NCI-H2227 treated with DMSO at 0.1 percent for 48 hours (cell line): ENCODE measurements around the gene ITGAL.
"Not testable (repeated sequence)": the region's sequence is repeated elsewhere in the genome, so short reads cannot be mapped to it uniquely, and the experiment has no call there.

Experiments used
- DNase-seq: peaks from one replicate; lab custom pipeline; 2025; lab: John Stamatoyannopoulos, UW

The ITGAL gene

DNA sequence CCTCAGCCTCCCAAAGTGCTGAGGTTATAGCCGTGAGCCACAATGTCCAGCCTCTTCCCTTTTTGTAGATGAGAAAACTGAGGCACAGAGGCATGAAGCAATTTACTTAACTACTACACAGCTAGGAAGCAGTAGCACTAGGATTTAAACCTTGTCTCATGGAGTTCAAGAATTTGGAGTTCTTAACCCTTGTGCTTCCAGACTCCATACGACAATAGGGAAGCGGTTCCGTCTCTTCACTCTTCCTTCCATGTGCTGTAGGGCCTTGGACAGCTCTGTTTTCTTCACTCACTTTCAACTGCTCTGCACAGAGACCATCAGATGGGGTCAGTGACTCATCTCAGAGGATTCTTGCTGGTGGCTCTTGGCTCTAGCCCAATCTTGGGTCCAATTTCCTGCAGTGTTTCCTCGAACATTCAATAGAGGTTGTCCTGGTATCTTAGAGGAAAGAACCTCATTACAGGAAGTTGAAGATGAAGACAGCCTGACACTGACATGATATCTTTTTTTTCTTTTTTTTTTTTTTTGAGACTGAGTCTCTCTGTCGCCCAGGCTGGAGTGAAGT lies 19.3 kb downstream of the ITGAL start:
- DNase-seq, result no peak

DNA sequence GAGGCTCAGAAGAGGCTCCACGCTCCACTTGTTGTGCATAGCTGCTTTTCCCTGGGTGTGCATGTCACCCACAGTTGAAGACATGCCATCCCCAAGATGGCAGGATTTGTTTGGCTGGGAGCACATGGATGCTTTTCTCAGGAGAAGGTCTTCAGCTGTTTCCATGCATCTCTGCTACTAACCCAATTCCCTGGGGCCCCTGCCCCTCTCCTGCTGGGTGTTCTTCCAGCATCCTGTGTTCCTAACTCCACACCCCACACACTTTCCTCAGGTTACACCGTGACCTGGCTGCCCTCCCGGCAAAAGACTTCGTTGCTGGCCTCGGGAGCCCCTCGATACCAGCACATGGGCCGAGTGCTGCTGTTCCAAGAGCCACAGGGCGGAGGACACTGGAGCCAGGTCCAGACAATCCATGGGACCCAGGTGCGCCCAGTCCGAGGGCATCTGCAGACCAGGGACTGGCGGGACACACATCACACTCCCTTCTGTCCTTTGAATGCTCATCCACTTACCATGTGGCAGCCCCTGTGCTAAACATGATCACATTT lies 21.5 kb downstream of the ITGAL start:
- no peak for DNase-seq

- no peak for DNase-seq
Observed at GRCh38 chr16:30494709-30495108, 22.2 kb downstream of the ITGAL start.

DNA sequence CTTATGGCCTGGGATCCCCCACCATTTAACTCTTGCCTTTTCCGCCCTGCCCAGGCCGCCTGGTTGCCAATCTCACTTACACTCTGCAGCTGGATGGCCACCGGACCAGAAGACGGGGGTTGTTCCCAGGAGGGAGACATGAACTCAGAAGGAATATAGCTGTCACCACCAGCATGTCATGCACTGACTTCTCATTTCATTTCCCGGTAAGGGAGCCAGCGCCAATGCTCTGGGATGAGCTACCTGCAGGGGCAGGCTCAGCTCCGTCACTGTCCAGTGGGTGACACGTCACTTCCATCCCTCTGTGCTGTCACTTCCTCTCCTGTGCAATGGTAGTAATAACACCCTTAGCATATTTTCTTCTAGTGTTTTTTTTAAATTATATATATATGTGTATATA lies 26.7 kb downstream of the ITGAL start:
- no peak for DNase-seq

GRCh38 chr16:30503403-30504296 lies 31.1 kb downstream of the ITGAL start:
- no peak for DNase-seq

DNA sequence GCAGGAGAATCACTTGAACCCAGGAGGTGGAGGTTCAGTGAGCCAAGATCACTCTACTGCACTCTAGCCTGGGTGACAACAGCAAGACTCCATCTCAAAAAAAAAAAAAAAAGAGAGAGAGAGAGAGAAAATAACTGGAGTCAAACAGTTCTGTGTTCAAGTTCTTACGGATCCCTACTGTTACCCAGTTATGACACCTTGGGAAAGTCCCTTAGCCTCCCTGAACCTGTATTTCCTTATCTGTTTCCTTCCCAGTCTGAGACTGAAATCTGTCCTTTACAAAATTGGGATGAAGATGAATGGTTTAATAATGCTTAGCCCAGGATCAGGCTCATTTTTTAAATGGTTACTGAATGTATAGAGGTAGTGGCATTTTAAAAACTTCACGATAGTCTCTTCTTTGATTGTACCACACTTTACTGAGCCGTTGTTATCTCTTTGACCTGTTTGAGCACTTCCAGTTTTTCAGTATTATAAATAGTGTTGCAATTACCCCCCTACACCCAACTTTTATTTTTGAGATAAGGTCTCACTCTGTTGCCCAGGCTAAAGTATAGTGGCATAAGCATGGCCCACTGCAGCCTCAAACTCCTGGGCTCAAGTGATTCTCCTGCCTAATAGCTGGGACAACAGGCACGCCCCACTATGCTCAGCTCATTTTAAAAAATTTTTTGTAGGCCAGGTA lies 36.7 kb downstream of the ITGAL start:
- DNase-seq, result no peak

DNA sequence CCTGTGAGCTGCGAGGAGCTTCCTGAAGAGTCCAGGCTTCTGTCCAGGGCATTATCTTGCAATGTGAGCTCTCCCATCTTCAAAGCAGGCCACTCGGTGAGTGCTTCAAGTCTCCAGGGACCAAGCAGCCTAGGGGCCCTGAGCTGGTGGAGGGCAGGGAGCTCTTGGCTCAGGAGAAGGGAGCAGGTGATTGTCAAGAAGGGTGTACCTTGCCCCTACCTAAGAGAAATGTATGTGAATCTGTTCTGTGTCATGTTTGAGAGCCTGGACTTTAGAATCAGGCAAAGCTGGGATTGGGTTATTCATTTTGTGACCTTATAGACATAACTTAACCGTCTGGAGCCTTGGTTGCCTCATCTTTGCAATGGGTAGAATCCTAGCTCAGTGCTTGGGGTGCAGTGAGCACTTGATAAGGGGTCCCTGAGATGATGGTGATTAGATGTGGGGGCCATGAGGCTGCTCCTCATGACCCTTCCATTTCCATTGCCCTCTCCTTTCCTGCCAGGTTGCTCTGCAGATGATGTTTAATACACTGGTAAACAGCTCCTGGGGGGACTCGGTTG lies 37.9 kb downstream of the ITGAL start:
- no peak for DNase-seq

DNA sequence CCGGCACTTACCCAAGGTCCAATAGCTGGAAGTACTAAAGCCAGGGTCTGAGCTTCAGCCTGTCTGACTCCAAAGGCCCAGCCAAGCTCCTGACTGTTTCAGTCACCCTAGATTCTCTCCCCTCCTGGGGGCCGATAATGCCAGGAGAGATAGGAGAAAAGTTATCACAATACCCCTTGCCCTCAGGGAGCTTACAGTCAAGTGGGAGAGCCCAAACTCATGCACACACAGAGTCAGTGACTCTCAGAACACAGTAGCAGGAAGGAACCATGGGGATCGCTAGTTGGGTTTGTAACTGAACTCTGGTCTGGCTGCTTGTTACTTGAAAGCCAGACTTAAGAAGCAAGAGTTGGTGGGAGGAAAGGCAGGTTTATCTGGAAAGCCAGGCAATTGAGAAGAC lies 39.0 kb downstream of the ITGAL start:
- no peak for DNase-seq

DNA sequence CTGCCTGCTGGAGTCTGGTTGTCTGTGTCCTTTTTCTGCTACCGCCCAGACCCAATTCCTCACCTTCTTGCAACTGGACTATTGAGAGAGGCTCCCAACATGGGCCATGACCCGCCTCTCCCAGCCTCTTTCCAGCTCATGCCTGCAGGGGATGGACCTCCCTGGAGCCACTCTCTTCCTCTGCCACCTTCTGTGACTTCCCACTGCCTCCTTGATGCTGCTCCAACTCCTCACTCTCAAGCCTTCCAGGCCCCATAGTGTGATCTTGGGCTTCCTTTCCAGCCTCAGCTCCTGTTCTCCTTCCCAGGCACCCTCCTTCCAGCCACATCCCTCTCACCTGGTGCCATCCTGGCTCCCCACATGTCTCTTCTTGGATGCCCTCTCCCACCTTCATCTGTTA lies 42.7 kb downstream of the ITGAL start:
- DNase-seq, result no peak

DNA sequence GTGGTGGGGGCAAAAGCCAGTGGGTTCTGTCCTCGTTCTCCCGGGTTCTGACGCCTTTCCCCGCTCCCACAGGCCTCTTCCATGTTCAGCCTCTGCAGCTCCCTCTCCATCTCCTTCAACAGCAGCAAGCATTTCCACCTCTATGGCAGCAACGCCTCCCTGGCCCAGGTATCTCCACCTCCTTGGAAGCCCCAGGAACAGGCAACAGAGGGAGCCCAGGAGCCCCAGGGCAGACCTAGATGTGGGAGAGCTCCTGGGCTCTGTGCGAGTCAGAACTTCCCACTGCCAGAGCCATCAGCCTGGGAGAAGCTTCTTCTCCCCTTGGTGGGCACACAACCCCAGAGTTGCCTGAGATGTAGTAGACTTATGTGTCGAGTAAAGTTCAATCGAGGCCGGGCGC lies 46.0 kb downstream of the ITGAL start:
- DNase-seq, result no peak

- no peak for DNase-seq
Observed at GRCh38 chr16:30519120-30520049, 46.8 kb downstream of the ITGAL start.

GRCh38 chr16:30521476-30521872 lies 48.9 kb downstream of the ITGAL start:
- no peak for DNase-seq

DNA sequence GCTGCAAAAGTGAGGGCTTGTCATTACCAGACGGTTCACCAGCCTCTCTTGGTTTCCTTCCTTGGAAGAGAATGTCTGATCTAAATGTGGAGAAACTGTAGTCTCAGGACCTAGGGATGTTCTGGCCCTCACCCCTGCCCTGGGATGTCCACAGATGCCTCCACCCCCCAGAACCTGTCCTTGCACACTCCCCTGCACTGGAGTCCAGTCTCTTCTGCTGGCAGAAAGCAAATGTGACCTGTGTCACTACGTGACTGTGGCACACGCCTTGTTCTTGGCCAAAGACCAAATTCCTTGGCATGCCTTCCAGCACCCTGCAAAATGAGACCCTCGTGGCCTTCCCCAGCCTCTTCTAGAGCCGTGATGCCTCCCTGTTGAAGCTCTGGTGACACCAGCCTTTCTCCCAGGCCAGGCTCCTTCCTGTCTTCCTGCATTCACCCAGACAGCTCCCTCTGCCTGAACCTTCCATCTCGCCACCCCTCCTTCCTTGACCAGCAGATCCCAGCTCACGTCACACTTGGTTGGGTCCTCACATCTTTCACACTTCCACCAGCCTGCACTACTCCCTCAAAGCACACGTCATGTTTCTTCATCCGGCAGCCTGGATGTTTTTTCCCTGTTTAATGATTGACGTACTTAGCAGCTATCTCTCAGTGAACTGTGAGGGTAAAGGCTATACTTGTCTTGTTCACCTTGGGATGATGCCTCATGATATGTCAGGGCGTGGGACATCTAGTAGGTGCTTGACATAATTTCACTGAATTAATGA lies 49.5 kb downstream of the ITGAL start:
- DNase-seq, result no peak

- DNase-seq, result not testable (repeated sequence)
Observed at GRCh38 chr16:30522702-30523463, 50.3 kb downstream of the ITGAL start.

- DNase-seq, result no peak
Observed at GRCh38 chr16:30523768-30524574, 51.4 kb downstream of the ITGAL start.

DNA sequence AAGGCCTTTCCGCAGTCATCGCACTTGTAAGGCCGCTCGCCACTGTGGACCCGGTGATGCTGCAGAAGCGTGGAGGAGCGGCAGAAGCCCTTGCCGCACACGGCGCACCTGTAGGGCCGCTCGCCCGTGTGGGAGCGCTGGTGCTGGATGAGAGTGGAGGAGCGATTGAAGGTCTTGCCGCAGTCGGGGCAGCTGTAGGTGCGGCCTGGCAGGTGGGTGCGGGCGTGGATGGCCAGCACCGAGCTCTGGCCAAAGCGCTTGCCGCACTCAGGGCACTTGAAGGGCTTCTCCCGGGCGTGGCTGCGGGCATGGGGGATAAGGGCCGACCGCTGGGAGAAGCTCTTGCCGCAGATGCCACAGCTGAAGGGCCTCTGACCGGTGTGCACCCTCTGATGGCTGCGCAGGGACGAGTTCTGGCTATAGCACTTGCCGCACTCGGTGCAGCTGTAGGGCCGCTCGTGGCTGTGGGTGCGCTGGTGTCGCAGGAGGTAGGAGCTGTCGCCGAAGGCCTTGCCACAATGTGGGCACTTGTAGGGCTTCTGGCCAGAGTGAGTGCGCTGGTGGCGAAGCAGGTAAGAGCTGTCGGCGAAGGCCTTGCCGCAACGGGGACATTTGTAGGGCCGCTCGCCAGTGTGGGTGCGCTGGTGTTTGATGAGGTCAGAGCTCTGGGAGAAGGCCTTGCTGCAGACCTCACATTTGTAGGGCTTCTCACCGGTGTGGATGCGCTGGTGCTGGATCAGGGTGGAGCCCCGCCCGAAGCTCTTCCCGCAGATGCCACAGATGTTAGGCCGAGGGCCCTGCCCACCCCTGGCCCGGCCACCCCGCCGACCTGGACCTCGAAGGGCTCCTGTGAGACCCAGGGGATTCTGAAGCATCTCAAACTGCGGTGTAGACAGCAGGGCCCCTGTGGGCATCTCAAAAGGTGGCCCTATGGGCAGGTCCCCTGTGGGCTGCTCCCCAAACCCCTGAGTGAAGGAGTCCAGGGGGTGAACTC lies 52.3 kb downstream of the ITGAL start:
- DNase-seq, result no peak

GRCh38 chr16:30525844-30526136 lies 53.2 kb downstream of the ITGAL start:
- no peak for DNase-seq
